HPDE6-E6E7 (cell line): ENCODE results near the gene TRIM17.
A peak's percentile ranks its signal among the peaks of the same experiment; 100 is the strongest.

Experiments used
- DNase-seq: peaks from one replicate; pipeline ENCODE4 v3.0.0; 2011; ENCODE audit warnings: missing footprints; ENCODE audit errors: extremely low spot score

TRIM17 gene

DNA sequence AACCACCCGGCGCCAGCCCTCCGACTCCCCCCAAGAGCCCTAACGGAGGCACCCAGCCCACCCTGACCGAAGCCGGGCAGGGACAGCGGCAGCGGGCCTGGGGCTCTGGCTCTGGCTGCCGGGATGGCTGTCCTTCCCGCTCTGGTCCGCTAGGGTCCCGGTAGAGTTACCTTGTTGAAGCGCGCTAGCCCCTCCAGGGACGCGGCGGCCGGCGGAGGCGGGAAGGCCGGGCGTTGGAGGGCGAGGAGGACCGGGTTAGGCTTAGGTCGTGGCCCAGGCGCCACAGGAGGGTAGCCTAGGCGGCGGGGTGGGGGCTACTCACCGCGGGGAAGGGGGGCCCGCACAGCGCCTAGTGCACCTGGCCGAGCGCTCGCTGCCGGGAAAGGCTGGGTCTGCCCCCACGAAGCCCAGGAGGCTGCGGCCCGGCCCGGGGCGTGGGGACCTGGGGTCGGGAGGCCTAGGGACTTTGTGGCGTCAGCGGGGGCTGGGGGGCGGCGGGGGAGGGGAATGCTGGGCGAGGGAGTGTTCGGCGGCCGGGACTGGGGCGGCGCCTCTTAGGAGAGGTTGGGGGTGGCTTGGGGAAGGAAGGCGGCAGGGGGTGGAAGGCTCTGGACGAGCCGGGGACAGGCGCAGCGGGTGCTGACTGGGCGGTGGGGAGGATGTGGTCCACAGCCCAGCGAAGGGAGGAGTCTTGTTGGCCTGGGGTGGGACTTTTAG lies at the start of gene TRIM17:
TSS of gene TRIM17 (minus strand) at position 645 of the 717 bp plus-strand sequence. CDS start 1,789 bp downstream, outside the sequence.
- DNase-seq, result no peak

DNA sequence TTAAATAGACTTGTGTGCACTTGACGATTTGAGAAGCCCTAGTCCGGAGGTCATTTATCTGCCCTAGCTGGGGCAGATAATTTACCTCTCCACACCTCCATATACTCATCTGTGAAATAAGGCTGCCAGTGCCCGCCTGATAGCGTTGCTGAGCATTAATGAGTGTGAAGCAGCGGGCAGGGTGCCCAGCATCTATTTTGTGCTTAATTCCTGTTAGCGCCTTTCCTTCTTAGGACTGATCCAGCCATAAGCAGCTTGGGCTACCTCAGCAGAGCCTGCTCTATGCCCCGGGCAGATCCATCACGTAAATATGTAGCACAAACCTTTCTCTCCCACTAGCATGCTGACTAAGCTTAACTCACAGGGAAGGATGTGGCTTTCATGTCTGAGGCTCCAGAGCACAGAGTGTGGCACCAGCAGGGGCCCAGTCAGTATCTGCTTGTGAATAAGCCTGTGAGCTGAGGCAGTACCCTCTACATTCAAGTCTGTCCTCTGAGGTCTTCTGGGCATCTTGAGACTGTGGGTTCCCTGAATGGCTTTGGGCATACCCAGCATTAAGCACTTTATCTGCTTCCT lies 49.0 kb upstream of the TRIM17 start:
- no peak for DNase-seq

GRCh38 chr1:228465141-228465540 lies 48.5 kb upstream of the TRIM17 start:
- DNase-seq, result no peak

GRCh38 chr1:228464487-228464983 lies 47.9 kb upstream of the TRIM17 start:
- DNase-seq, result no peak

DNA sequence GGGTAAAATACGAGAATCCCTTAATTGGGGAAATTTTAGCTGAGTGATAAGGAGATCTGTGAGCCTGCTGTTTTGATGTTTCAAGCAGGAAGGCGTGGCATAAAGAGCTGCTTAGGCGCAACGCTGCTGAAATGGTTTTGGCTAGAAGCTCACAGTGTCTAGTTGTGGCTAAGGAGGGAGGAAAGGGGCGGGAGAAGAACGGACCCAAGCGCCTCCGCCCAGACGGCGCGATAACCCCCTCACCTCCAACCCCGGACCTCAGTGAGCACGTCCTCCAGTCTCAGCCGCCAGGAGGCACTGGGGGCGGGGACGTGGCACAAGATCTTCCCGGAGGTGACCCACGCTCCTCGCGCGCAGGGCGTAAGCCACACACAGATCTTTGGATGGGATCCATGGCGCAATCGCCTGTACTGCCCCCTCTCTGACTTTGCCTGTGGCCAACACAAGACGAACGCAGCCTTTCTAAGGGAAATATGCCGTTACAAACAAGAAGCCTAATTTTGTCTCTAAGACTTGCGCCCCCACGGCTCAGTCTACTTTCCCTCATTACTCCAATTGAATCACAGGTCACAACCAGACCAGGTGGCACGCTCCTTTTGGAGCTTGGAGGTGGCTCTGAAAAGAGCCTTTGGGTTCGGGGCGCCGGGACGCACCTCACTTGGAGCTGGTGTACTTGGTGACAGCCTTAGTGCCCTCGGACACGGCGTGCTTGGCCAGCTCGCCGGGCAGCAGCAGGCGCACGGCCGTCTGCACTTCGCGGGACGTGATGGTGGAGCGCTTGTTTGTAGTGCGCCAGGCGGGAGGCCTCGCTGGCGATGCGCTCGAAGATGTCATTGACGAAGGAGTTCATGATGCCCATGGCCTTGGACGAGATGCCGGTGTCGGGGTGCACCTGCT lies 47.1 kb upstream of the TRIM17 start:
- no peak for DNase-seq

DNA sequence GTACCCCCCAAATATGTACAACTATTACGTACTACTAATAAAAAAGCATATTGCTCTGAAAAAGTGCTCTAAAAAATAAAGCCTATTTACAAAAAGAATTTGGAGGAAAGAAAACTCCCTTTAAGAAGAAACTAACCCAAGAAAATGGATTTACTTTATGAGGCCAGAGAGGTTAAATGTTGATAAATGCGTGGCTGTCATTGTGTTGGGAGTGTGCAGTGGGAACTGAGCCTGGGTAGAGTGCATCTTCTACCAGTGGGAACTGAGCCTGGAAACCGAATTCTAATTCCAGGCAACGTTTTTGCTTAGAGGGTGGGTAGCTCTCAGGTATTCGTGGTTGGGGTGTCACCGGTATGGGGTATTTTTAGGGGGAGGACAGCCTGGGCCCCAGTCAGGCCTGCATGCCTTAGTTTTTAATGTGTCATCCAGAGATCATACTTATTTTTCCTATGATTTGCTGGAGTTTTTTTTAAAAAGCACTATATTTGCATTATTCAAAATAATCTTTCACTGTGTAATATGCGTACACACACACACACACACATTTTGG lies 46.4 kb upstream of the TRIM17 start:
- DNase-seq, result no peak

DNA sequence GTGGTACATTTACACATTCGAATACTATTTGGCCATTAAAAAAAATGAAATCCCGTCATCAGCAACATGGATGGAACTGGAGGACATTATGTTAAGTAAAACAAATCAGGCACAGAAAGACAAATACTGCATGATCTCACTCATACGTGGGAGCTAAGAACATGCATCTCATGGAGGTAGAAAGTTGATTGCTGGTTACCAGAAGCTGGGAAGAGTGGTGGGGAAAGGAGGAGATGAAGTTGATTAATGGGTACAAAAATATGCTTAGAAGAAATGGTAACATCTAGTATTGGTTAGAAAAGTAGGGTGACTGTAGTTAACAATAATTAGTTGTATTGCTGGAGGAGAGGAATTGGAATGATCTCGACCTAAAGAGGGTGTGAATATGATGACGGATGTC lies 45.9 kb upstream of the TRIM17 start:
- DNase-seq, result no peak

DNA sequence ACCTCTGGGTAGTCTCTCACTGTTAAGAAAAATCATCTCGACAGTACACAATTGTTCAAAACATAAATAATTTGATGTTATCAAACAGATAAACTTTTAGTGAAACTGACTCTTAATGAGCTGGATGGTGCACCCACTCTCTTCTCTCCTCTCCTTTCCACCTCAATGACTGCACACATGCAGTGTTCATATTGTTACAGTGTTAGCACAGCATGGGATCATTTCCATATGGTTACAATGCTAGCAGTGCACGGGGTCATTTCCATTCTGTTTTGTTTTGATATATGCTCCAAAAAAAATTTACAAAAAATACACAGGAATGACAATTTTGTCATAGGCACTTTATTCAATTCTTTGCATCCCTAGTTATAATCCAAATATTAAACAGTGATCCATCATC lies 44.2 kb upstream of the TRIM17 start:
- DNase-seq, result no peak

DNA sequence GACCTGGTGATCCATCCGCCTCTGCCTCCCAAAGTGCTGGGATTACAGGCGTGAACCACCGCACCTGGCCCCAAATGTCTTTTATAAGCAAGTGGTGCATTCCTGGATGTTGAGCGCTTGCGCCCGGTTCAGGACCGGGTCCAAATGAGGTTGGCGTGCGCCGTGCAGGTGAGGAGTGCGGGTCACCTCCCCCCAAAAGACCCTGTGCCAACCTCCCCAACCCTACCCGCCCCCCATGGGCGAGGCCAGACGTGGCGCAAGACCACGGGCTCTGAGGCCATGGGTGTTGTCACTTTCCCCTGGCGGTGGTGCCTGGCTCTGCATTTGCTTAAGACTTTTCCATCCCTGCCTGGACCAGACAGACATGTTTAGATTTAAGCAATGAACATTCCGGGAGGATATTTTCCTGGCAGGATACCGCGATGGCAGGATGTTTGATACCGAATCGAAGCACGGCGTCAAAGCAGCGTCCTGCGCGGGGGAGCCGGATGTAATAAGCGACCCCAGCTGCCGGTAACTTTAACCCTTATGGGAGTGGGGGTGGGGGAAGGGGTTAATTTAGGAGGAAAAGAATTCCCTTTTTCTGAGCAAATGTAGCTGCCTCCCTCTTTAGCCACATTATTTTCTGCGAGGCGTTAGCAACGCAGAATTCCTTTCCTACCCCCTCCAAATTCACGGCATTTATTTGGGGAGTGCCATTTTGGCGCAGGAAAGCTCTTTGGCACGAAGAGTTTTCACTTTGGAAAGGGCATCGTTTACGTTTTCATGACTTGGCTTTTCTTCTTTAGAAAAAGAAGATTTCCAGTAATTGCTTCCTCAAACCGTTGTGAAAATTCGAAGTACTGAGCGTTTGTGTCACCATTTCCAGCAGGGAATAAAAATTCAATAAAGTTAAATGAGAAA lies 42.7 kb upstream of the TRIM17 start:
- peak; percentile 33 for DNase-seq

DNA sequence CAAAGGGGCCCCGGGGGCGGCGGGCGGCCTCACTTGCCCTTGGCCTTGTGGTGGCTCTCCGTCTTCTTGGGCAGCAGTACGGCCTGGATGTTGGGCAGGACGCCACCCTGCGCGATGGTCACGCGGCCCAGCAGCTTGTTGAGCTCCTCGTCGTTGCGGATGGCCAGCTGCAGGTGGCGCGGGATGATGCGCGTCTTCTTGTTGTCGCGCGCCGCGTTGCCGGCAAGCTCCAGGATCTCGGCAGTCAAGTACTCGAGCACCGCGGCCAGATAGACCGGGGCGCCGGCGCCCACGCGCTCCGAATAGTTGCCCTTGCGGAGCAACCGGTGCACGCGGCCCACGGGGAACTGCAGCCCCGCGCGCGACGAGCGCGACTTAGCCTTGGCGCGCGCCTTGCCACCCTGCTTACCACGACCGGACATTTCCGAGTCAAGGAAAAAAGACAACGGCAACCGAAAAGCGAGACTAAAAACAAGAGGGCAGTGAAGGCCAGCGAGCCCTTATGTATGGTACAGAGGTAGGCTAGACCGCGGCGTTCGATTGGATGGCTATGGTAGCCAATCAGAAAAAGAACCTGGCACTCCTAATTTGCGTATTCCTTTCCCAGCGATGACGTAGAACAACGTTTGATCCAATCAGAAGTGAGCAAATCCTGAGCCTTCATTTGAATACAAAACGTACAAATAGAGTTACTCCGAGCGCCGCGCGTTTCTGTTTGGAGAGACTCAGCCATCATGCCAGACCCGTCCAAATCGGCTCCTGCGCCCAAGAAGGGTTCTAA lies 40.9 kb upstream of the TRIM17 start:
- peak; percentile 90 for DNase-seq

GRCh38 chr1:228457017-228457395 lies 40.3 kb upstream of the TRIM17 start:
- DNase-seq, result no peak

DNA sequence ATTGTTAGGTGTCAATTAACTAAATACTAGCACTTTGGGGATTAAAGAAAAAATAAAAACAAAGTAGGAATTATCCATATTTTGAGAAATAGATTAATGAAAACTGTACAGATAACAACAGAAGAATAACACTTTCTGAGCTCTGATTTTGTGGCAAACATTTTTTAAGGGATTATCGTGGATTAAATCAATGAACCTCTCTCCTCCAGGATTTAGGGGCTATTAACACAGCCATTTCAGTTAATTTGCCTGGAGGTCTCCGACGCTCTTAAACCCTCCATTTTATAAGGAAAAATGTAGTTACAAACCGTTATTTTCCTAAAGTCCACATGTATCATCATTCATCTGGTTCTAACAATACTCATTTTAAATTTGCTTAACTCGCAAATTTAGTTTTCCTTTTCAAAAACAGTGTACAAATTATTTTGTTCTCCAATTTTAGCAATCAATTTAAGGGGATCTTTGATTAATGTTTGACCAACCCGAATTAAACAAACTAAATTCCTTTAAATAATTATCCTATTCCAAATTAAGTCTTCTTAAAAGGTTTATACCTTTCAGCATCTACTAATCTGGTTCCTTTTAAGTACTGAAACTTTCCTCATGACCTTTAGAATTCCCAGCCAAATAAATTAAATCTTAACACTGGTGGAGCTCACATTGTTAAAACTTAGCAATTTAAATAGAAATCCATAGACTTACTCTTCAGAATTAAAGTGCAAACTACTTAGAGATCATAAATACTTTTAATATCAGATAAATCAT lies 39.8 kb upstream of the TRIM17 start:
- DNase-seq, result no peak

DNA sequence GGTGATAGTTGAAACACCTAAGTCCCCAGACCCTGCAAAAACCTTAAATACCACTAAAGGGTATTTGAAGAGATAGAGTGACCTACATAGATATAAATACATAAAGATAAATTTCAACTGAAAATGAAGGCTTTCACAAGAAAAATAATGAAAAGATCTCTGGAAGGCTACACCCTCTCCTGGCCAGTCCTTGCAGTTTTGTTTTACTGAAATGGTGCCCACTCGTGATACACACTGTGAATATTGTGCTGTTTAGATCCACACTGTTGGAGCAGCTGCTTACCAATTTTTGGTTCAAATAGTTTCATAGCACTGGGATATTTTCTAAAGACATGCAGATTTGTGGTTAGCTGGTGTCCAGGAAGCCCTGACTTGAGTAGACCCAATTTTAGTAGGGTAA lies 39.1 kb upstream of the TRIM17 start:
- no peak for DNase-seq

DNA sequence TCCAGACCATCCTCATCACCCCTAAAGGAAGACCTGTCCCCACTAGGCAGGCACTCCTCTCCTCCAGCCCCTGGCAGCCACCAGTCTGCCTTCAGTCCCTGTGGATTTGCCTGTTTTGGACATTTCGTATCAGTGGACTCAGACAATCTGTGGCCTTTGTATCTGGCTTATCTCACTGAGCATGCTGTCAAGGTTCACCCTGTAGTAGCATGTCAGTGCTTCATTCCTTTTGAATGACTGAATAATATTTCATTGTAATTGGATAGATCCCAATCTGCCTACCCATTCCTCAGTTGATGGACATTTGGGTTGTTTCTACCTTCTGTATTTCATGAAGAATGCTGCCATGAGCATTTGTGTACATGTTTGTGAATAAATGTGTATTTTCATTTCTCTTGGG lies 37.6 kb upstream of the TRIM17 start:
- DNase-seq, result no peak

GRCh38 chr1:228453614-228454013 lies 37.0 kb upstream of the TRIM17 start:
- no peak for DNase-seq

DNA sequence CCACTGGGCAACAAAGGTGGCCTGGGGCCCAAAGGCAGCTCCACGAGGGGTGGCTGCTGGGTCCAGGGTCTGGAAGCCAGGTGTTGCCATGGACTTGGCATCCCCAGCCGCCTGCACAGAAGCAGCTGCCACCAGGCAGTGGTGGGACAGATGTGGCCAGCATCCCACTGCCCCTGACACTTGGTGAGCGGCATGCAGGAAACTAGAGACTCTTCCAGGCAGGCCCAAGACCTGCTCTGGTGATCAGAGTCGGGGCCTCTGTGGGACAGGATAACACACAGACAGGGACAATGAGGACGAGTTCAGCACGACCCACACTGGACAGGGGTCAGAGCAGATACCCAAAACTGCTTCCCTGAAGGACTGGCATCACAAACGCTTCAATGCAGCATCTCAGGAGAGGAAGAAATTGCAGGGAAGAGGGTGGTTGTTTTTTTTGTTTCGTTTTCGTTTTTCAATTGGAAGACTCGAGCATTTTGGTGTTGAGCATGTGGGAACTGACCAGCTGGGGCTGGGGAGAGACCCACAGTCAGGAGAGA lies 36.4 kb upstream of the TRIM17 start:
- no peak for DNase-seq

DNA sequence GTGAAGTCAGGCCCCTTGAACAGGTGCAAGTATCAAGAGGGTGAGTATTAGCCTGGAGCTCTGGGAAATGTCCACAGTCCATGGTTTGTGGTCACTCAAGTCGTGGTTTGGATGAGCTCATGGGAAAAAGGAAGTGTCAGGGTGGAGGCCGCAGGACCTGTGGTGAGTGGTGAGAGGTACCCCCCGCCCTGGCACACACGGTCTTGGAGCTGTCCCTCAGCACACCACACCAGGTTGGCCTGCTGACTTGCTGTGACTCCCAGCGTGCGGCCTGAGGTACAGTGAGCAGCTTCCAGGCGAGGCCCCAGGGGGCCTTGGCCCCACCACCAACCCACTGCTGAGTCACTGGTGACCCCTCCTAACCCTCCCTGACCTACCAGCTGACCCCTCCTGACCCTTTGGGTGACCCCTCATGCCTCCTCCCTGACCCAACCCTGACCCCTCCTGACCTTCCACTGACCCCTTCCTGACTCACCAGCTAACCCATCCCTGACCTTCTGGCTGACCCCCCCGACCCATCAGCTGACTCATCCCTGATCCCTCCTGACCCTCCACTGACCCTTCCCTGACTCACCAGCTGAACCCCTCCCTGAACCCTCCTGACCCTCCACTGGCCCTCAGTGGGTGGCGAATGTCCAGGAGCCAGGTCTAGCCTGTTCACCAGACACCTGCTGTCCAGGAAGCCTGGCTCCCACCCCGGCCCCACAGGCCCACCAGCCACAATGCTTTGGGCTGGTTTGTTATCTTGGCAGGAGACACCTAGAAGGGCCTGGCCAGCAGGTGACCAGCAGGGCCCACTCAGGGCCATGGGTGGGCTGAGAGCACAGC lies 35.7 kb upstream of the TRIM17 start:
- DNase-seq, result no peak

DNA sequence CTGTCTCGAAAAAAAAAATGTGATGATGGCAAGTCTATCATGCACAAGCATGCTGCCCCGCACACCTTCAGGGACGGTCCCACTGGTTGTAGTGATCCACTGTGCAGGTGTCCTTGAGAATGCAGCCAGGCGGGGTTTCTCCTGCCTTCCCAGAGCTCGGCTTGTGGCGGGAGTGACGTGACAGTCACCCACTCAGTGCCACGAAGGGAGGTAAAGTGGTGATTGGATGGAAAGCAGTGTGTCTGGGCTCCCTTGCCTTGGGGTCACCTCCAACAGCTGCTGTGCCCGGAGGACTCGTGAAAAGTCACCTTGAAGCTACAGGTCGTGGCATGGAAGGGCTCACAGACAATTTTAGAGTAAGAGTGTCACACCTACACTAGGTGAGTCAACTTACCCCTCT lies 33.5 kb upstream of the TRIM17 start:
- DNase-seq, result no peak
